HCT116 (cell line): Measurements from ENCODE around the gene DAAM2. TPM values are rescaled to one million over a fixed set of nuclear protein-coding genes. Genes with fewer than 3 reads are reported as not detected.

Experiments used
- ATAC-seq: fragments of 200-7000 bp; cut with Tn5 transposase; 2 replicates; pipeline ENCODE4 v1.9.1; 2020; ENCODE audit warnings: mild to moderate bottlenecking, moderate library complexity
- BruUV-seq: library from RNA; stranded (reverse); fragments of 400-500 nt; replicated peaks from 2 replicates; lab custom pipeline; 2021; lab: Mats Ljungman, UMichigan
- CTCF ChIA-PET: fragments of 300-600 bp; sonication (Branson Sonifier 250); formaldehyde crosslinking; loops from one replicate; lab custom pipeline; 2021; ENCODE audit warnings: antibody characterized with exemption; lab: Charles Lee
- POLR2A ChIA-PET: fragments of 300-600, 350-600 bp; sonication (Branson Sonifier 250); formaldehyde crosslinking; loops from one replicate; lab custom pipeline; 2021; ENCODE audit warnings: antibody characterized with exemption; lab: Charles Lee
- RAD21 ChIA-PET, 2 experiments: fragments of 300-600 bp; sonication (Branson Sonifier 250); formaldehyde crosslinking; loops; one replicate each; lab custom pipeline; 2023; ENCODE audit warnings: low total read pairs in 2 of 2; ENCODE audit not compliant: uncharacterized antibody in 2 of 2, unreplicated experiment in 2 of 2, low non-redundant PET in 1 of 2; lab: Charles Lee
- DNase-seq: peaks from one replicate; pipeline ENCODE4 v3.0.0-alpha.2; 2010; ENCODE audit warnings: low read depth, low spot score
- H2AFZ ChIP-seq: fragments of 200-600 bp; shearing (Covaris generic), sonication (generic); 2 replicates; pipeline ENCODE4 v1.6.1; 2017; ENCODE audit warnings: low read depth, mixed run types, mixed read lengths, antibody characterized with exemption, low read length; ENCODE audit not compliant: poor library complexity, severe bottlenecking
- H3K27ac ChIP-seq: 2 replicates; pipeline ENCODE4 v1.5.1; 2012; ENCODE audit warnings: low read depth, low read length
- H3K27me3 ChIP-seq: fragments of 200-600 bp; sonication (generic); 2 replicates; pipeline ENCODE4 v1.6.1; 2016; ENCODE audit warnings: mixed run types, low read length, mixed read lengths; ENCODE audit not compliant: insufficient read depth
- H3K36me3 ChIP-seq, 2 experiments: fragments of 200-500 bp in 1 of 2; fragments of 200-600 bp in 1 of 2; sonication (Bioruptor generic) in 1 of 2; sonication (generic) in 1 of 2; 2 replicates each; pipeline versions ENCODE4 v1.5.1 to v1.6.1; 2014 to 2016; ENCODE audit warnings: low read length in 2 of 2, inconsistent platforms in 1 of 2, mixed read lengths in 1 of 2, mixed run types in 1 of 2; ENCODE audit not compliant: insufficient read depth in 2 of 2, control insufficient read depth in 1 of 2
- H3K4me1 ChIP-seq, 2 experiments: fragments of 200-600 bp in 1 of 2; sonication (generic) in 1 of 2; 2 replicates each; pipeline versions ENCODE4 v1.5.1 to v1.6.1; 2012 to 2017; ENCODE audit warnings: low read length in 2 of 2, inconsistent platforms in 1 of 2, mild to moderate bottlenecking in 1 of 2, mixed read lengths in 1 of 2, mixed run types in 1 of 2, moderate library complexity in 1 of 2; ENCODE audit not compliant: insufficient read depth in 2 of 2, control insufficient read depth in 1 of 2
- H3K4me2 ChIP-seq: fragments of 200-600 bp; sonication (generic); 2 replicates; pipeline ENCODE4 v1.6.1; 2017; ENCODE audit warnings: mixed run types, low read length, mixed read lengths
- H3K4me3 ChIP-seq, 2 experiments: fragments of 200-600 bp in 1 of 2; sonication (generic) in 1 of 2; replicated peaks in 1 of 2; 2 replicates each; pipeline ENCODE4 v1.5.1; 2011 to 2016; ENCODE audit warnings: low read length in 2 of 2, control low read depth in 1 of 2, low read depth in 1 of 2, mild to moderate bottlenecking in 1 of 2, mixed read lengths in 1 of 2, mixed run types in 1 of 2
- H3K79me2 ChIP-seq: fragments of 200-600 bp; sonication (generic); 2 replicates; pipeline ENCODE4 v1.6.1; 2017; ENCODE audit warnings: mild to moderate bottlenecking, mixed run types, low read length, moderate library complexity, mixed read lengths; ENCODE audit not compliant: insufficient read depth
- H3K9ac ChIP-seq: fragments of 200-600 bp; sonication (generic); 2 replicates; pipeline ENCODE4 v1.6.1; 2016; ENCODE audit warnings: low read length, mixed read lengths
- H3K9me2 ChIP-seq: fragments of 200-600 bp; sonication (generic), shearing (Covaris generic); 2 replicates; pipeline ENCODE4 v1.6.1; 2017; ENCODE audit warnings: mixed run types, mild to moderate bottlenecking, moderate library complexity; ENCODE audit not compliant: insufficient read depth
- H3K9me3 ChIP-seq, 2 experiments: fragments of 200-500 bp in 1 of 2; fragments of 200-600 bp in 1 of 2; sonication (Bioruptor generic) in 1 of 2; sonication (generic) in 1 of 2; 2 replicates each; pipeline ENCODE4 v1.6.1; 2014 to 2017; ENCODE audit warnings: low read length in 2 of 2, mixed read lengths in 2 of 2, inconsistent platforms in 1 of 2, low read depth in 1 of 2, mild to moderate bottlenecking in 1 of 2, mixed run types in 1 of 2, moderate library complexity in 1 of 2; ENCODE audit not compliant: control insufficient read depth in 1 of 2, insufficient read depth in 1 of 2
- H4K20me1 ChIP-seq: fragments of 200-600 bp; sonication (generic), shearing (Covaris generic); 2 replicates; pipeline ENCODE4 v1.6.1; 2017; ENCODE audit warnings: mixed run types, mild to moderate bottlenecking, moderate library complexity; ENCODE audit not compliant: insufficient read depth
- ATF3 ChIP-seq: IDR thresholded peaks from 2 replicates; pipeline ENCODE4 v1.6.1; 2012
- CBX3 ChIP-seq: IDR thresholded peaks from 2 replicates; pipeline ENCODE4 v1.6.1; 2012; ENCODE audit warnings: low read depth
- CEBPB ChIP-seq: IDR thresholded peaks from 2 replicates; pipeline ENCODE4 v1.6.1; 2012; ENCODE audit warnings: low read depth
- CTCF ChIP-seq, 3 experiments: fragments of 200-600 bp in 1 of 3; sonication (generic) in 1 of 3; IDR thresholded peaks in 2 of 3; conservative IDR thresholded peaks in 1 of 3; 2 replicates each; pipeline ENCODE4 v1.5.1; 2012 to 2017; ENCODE audit warnings: low read depth in 2 of 3, low read length in 2 of 3, antibody characterized with exemption in 1 of 3, borderline replicate concordance in 1 of 3, control low read depth in 1 of 3, mild to moderate bottlenecking in 1 of 3, mixed read lengths in 1 of 3, mixed run types in 1 of 3, moderate library complexity in 1 of 3; ENCODE audit not compliant: insufficient read depth in 1 of 3
- EGR1 ChIP-seq: IDR thresholded peaks from 2 replicates; pipeline ENCODE4 v1.6.1; 2012; ENCODE audit warnings: low read depth
- EZH2phosphoT487 ChIP-seq: fragments of 200-600 bp; IDR thresholded peaks from 2 replicates; pipeline ENCODE4 v1.6.1; 2018; ENCODE audit warnings: antibody characterized with exemption, borderline replicate concordance
- JUND ChIP-seq: IDR thresholded peaks from 2 replicates; pipeline ENCODE4 v1.6.1; 2012
- POLR2A ChIP-seq: IDR thresholded peaks from 2 replicates; pipeline ENCODE4 v1.7.0; 2011; ENCODE audit warnings: borderline replicate concordance; ENCODE audit not compliant: insufficient read depth, insufficient read length; ENCODE audit errors: extremely low read depth
- REST ChIP-seq: IDR thresholded peaks from 2 replicates; pipeline ENCODE4 v1.6.1; 2012; ENCODE audit warnings: low read depth
- SP1 ChIP-seq: IDR thresholded peaks from 2 replicates; pipeline ENCODE4 v1.6.1; 2012; ENCODE audit warnings: low read depth
- TCF7L2 ChIP-seq: IDR thresholded peaks from 2 replicates; pipeline ENCODE4 v1.7.0; 2011; ENCODE audit warnings: borderline replicate concordance, inconsistent platforms; ENCODE audit not compliant: insufficient read depth, insufficient read length; ENCODE audit errors: extremely low read depth
- YY1 ChIP-seq: IDR thresholded peaks from 2 replicates; pipeline ENCODE4 v1.6.1; 2011; ENCODE audit warnings: low read length, low read depth, moderate library complexity, mild to moderate bottlenecking; ENCODE audit not compliant: insufficient replicate concordance; ENCODE audit errors: extremely low read depth
- ZFX ChIP-seq: fragments of 450-650 bp; IDR thresholded peaks from 2 replicates; pipeline ENCODE4 v1.6.1; 2017
- intact Hi-C: fragments of 100-400 bp; cut with micrococcal nuclease; formaldehyde crosslinking; loops from 2 replicates; pipeline ENCODE4 v1.10.0; 2022
- total RNA-seq: library from RNA; stranded (reverse); gene quantifications from one replicate; pipeline ENCODE4 v1.2.1, GENCODE V29; 2021; ENCODE audit not compliant: unreplicated experiment

The DAAM2 gene
- total RNA-seq, 1 experiment from 2014 or later: not detected

GRCh38 chr6:39786649-39787048 is 5.5 kb upstream of the DAAM2 start (continued):
- TF ChIP-seq REST (no peak), EGR1 (no peak), TCF7L2 (no peak), SP1 (no peak), POLR2A (no peak), JUND (no peak)

- BruUV-seq: no TSS peak
- Histone ChIP-seq H3K4me2 (no peak overlapping the region), H3K4me1 (no peaks in the 10 kb centered on the region), H3K79me2 (no peaks in the 10 kb centered on the region), H3K27me3 (peaks cover 11% of the 10 kb centered on the region; the same call in 1 of the 2 replicates), H3K4me3 (no peak overlapping the region), H3K36me3 (no peaks in the 10 kb centered on the region), H2AFZ (no peak overlapping the region), H3K9ac (no peak overlapping the region), H3K9me2 (no peaks in the 10 kb centered on the region), H4K20me1 (no peaks in the 10 kb centered on the region), H3K27ac (no peak overlapping the region), H3K9me3 (no peaks in the 10 kb centered on the region)
- CTCF ChIA-PET: no interaction called here
- RAD21 ChIA-PET: no interaction called here
- DNase-seq (no peak), ATAC-seq (no peak)
- intact Hi-C loops: no loop called here
- POLR2A ChIA-PET: no interaction called here
- TF ChIP-seq CEBPB: no peak
- TF ChIP-seq JUND: no peak
- TF ChIP-seq EZH2phosphoT487: no peak
- no peak for TF ChIP-seq CBX3
- no peak for TF ChIP-seq YY1
- no peak for TF ChIP-seq CTCF (IDR thresholded peaks at IDR 0.05 in 2 of 3, conservative IDR thresholded peaks at IDR 0.05 in 1 of 3; ENCODE audit: borderline replicate concordance in 1 of 3, insufficient read depth in 1 of 3, low read depth in 2 of 3, low read length in 2 of 3)
- no peak for TF ChIP-seq POLR2A
- no peak for TF ChIP-seq TCF7L2
- no peak for TF ChIP-seq ATF3
- no peak for TF ChIP-seq ZFX
Observed at GRCh38 chr6:39787322-39787721, 4.9 kb upstream of the DAAM2 start.
